ENCODE data around the gene ZNF609.

- TF ChIP-seq, protein P1, sequence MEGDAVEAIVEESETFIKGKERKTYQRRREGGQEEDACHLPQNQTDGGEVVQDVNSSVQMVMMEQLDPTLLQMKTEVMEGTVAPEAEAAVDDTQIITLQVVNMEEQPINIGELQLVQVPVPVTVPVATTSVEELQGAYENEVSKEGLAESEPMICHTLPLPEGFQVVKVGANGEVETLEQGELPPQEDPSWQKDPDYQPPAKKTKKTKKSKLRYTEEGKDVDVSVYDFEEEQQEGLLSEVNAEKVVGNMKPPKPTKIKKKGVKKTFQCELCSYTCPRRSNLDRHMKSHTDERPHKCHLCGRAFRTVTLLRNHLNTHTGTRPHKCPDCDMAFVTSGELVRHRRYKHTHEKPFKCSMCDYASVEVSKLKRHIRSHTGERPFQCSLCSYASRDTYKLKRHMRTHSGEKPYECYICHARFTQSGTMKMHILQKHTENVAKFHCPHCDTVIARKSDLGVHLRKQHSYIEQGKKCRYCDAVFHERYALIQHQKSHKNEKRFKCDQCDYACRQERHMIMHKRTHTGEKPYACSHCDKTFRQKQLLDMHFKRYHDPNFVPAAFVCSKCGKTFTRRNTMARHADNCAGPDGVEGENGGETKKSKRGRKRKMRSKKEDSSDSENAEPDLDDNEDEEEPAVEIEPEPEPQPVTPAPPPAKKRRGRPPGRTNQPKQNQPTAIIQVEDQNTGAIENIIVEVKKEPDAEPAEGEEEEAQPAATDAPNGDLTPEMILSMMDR (IDR thresholded peaks at IDR 0.05; ENCODE audit: low read depth, low read length, missing input control), result no peak
- TF ChIP-seq MAX (IDR thresholded peaks at IDR 0.05) (no peak), JUND (IDR thresholded peaks at IDR 0.05) (no peak), ATF3 (IDR thresholded peaks at IDR 0.05) (no peak), REST (IDR thresholded peaks at IDR 0.05) (no peak), TAF1 (conservative IDR thresholded peaks at IDR 0.05) (no peak), RAD21 (IDR thresholded peaks at IDR 0.05) (no peak), RXRA (IDR thresholded peaks at IDR 0.05) (no peak), EGR1 (IDR thresholded peaks at IDR 0.05; ENCODE audit: low read depth in 2 of 2) (no peak), HNF4A (conservative IDR thresholded peaks at IDR 0.05) (no peak)
Measured at GRCh38 chr15:64560998-64561397, 100.6 kb downstream of the ZNF609 start.

All from liver (tissue), 3 donors.